CD14-positive monocyte (primary cell): ENCODE data around the gene ZBTB3. TPM values are rescaled to one million over a fixed set of nuclear protein-coding genes. Genes with fewer than 3 reads are reported as not detected.

ENCODE experiments used
- DNase-seq, 3 donors: peaks; one replicate each; pipeline ENCODE4 v3.0.0-alpha.2; 2011 to 2022
- H2AFZ ChIP-seq: 2 replicates; pipeline ENCODE4 v1.6.0; 2012; ENCODE audit warnings: mild to moderate bottlenecking, low read depth, low read length, inconsistent platforms; ENCODE audit not compliant: insufficient read depth, poor library complexity, severe bottlenecking
- H3K27ac ChIP-seq, 2 donors: 1 replicate in 1 of 2; 2 replicates in 1 of 2; pipeline ENCODE4 v1.5.1; 2012 to 2013; ENCODE audit warnings: low read length in 2 of 2, control low read depth in 1 of 2, inconsistent platforms in 1 of 2, low read depth in 1 of 2, mild to moderate bottlenecking in 1 of 2
- H3K27me3 ChIP-seq, 2 donors: one replicate each; pipeline versions ENCODE4 v1.6.0 to v1.6.1; 2011 to 2013; ENCODE audit warnings: low read length in 2 of 2; ENCODE audit not compliant: control insufficient read depth in 2 of 2, insufficient read depth in 2 of 2
- H3K36me3 ChIP-seq, 2 donors: replicated peaks in 1 of 2; 1 replicate in 1 of 2; 2 replicates in 1 of 2; pipeline versions ENCODE4 v1.5.1 to v1.6.1; 2012 to 2013; ENCODE audit warnings: low read length in 2 of 2, control low read depth in 1 of 2, inconsistent platforms in 1 of 2, mild to moderate bottlenecking in 1 of 2; ENCODE audit not compliant: insufficient read depth in 2 of 2, control insufficient read depth in 1 of 2
- H3K4me1 ChIP-seq, 2 donors: 1 replicate in 1 of 2; 2 replicates in 1 of 2; pipeline versions ENCODE4 v1.5.1 to v1.6.1; 2012 to 2013; ENCODE audit warnings: low read length in 2 of 2, control low read depth in 1 of 2, inconsistent platforms in 1 of 2, mild to moderate bottlenecking in 1 of 2, moderate library complexity in 1 of 2; ENCODE audit not compliant: insufficient read depth in 2 of 2, control insufficient read depth in 1 of 2
- H3K4me2 ChIP-seq: replicated peaks from 2 replicates; pipeline ENCODE3; 2012; ENCODE audit warnings: low read length, moderate library complexity, mild to moderate bottlenecking; ENCODE audit not compliant: poor library complexity, severe bottlenecking; ENCODE audit errors: extremely low read depth
- H3K4me3 ChIP-seq, 3 experiments: fragments of 200-600 bp in 1 of 3; sonication (generic) in 1 of 3; replicated peaks in 1 of 3; 1 replicate in 2 of 3; 2 replicates in 1 of 3; pipeline ENCODE4 v1.5.1; 2011 to 2013; ENCODE audit warnings: low read length in 3 of 3, mild to moderate bottlenecking in 3 of 3, control low read depth in 2 of 3, low read depth in 2 of 3, inconsistent platforms in 1 of 3, moderate library complexity in 1 of 3
- H3K79me2 ChIP-seq: 2 replicates; pipeline ENCODE4 v1.6.0; 2012; ENCODE audit warnings: mild to moderate bottlenecking, control low read depth, inconsistent platforms, low read length, moderate library complexity; ENCODE audit not compliant: insufficient read depth
- H3K9ac ChIP-seq: 2 replicates; pipeline ENCODE4 v1.6.0; 2017; ENCODE audit warnings: low read length, mild to moderate bottlenecking; ENCODE audit not compliant: insufficient read depth, poor library complexity, severe bottlenecking
- H3K9me3 ChIP-seq, 2 donors: replicated peaks in 1 of 2; 1 replicate in 1 of 2; 2 replicates in 1 of 2; pipeline versions ENCODE4 v1.5.1 to v1.6.1; 2012 to 2013; ENCODE audit warnings: low read length in 2 of 2, control low read depth in 1 of 2; ENCODE audit not compliant: control insufficient read depth in 1 of 2, insufficient read depth in 1 of 2
- H4K20me1 ChIP-seq: 2 replicates; pipeline ENCODE4 v1.6.0; 2012; ENCODE audit warnings: mild to moderate bottlenecking, low read length, control low read depth, moderate library complexity; ENCODE audit not compliant: insufficient read depth
- H3K27ac Mint-ChIP-seq, 7 donors: one replicate each; pipeline ENCODE4 v1.8.0; 2020; ENCODE audit warnings: mild to moderate bottlenecking in 7 of 7, mixed read lengths in 7 of 7, moderate library complexity in 6 of 7, inconsistent platforms in 2 of 7
- H3K27me3 Mint-ChIP-seq, 3 donors: one replicate each; pipeline ENCODE4 v1.8.0; 2021 to 2022; ENCODE audit warnings: low read depth in 3 of 3, mild to moderate bottlenecking in 3 of 3, mixed read lengths in 3 of 3, moderate library complexity in 3 of 3, inconsistent platforms in 1 of 3
- H3K36me3 Mint-ChIP-seq, 2 donors: one replicate each; pipeline ENCODE4 v1.8.0; 2020; ENCODE audit warnings: mixed read lengths in 2 of 2, inconsistent platforms in 1 of 2, mild to moderate bottlenecking in 1 of 2
- H3K4me1 Mint-ChIP-seq: one replicate; pipeline ENCODE4 v1.8.0; 2020; ENCODE audit warnings: mild to moderate bottlenecking, mixed read lengths
- H3K4me3 Mint-ChIP-seq, 2 donors: one replicate each; pipeline ENCODE4 v1.8.0; 2020; ENCODE audit warnings: mild to moderate bottlenecking in 2 of 2, mixed read lengths in 2 of 2, moderate library complexity in 1 of 2
- H3K9me3 Mint-ChIP-seq, 7 donors: one replicate each; pipeline ENCODE4 v1.8.0; 2020 to 2022; ENCODE audit warnings: mixed read lengths in 7 of 7, mild to moderate bottlenecking in 6 of 7, moderate library complexity in 6 of 7, inconsistent platforms in 2 of 7
- WGBS: methylation state at CpG from one replicate; pipeline ENCODE4 v1.1.5; 2013; ENCODE audit warnings: missing lambda C conversion rate; ENCODE audit not compliant: insufficient coverage; 5-methylcytosine and 5-hydroxymethylcytosine counted together
- intact Hi-C, 2 donors: fragments of 100-400 bp; cut with micrococcal nuclease; formaldehyde crosslinking; loops; one replicate each; pipeline versions ENCODE4 v1.15.0 to v1.15.1; 2023
- polyA plus RNA-seq, 3 donors: library from polyadenylated mRNA; depleted of rRNA in 1 of 3; unstranded in 2 of 3; stranded (reverse) in 1 of 3; fragments of 300-500 nt in 2 of 3; fragments of >200 nt in 1 of 3; fragmentation: Illumina TruSeq in 2 of 3; gene quantifications; 1 replicate in 2 of 3; 2 replicates in 1 of 3; pipeline ENCODE4 v1.2.3, GENCODE V29; 2012 to 2021
- TF ChIP-seq, protein P1 (sequence below): fragments of 200-600 bp; IDR thresholded peaks from one replicate; pipeline ENCODE4 v1.8.0; 2022; ENCODE audit warnings: antibody characterized with exemption, mild to moderate bottlenecking

ZBTB3 gene
- polyA plus RNA-seq, 3 donors, result 1.7 to 4.5 (median 2.0) TPM

DNA sequence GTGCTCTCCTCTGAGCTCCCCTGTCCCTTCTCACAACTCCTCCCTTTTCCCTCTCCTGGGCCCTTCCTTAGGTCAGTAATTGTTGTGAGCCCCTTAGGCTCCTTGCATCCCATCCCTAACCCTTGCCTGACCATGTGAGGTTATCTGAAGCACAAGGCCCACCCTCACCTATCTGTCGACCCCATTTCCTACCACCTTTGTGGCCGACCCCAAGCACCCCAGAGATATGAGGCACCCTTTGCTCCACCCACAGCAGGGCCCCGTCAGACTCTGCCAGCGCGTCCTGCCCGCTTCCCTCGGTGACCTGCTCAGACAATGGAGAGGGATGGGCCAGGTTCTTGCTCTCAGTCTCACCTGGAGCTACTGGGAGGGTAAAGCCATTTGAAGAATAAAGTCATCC lies 45.2 kb downstream of the ZBTB3 start:
- WGBS, result 0% methylated on average over 3 of the region's 7 CpGs

DNA sequence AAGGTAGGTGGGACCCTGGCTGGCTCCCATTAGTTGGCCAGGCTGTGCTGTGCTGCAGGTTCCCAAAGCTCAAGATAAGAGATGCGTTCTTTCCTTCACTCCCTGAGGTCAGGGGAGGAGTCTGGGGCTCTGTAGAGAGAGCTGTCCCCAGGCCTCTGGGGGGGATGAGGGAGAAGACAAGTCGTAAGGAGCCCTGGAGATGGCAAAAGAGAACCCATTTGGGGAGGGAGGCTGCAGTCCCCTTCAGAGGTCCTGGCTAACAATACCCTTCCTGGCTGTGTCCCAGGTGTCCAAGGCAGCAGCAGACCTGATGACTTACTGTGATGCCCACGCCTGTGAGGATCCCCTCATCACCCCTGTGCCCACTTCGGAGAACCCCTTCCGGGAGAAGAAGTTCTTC lies 45.6 kb downstream of the ZBTB3 start:
- 87% methylated on average over 5 of the region's 5 CpGs for WGBS

More for the DNA sequence above, 45.2 kb downstream of the ZBTB3 start:
- Histone ChIP-seq H3K27me3 (no peaks in the 10 kb centered on the region), H3K4me3 (peak overlapping the region; percentile 72 to 91 (median 83)), H3K9me3 (no peaks in the 10 kb centered on the region), H3K79me2 (peaks cover 14% of the 10 kb centered on the region), H3K36me3 (peaks cover 25 to 33% of the 10 kb centered on the region in 2 donors), H2AFZ (peak overlapping the region; percentile 98), H3K4me2 (peak overlapping the region; percentile 96), H3K4me1 (peaks cover 46 to 63% of the 10 kb centered on the region in 2 donors), H3K9ac (peak overlapping the region; percentile 88), H4K20me1 (no peaks in the 10 kb centered on the region), H3K27ac (peak overlapping the region; percentile 95 to 97)
- H3K9me3 Mint-ChIP-seq, result no peaks in the 10 kb centered on the region
- DNase-seq, result no peak
- TF ChIP-seq, protein P1, sequence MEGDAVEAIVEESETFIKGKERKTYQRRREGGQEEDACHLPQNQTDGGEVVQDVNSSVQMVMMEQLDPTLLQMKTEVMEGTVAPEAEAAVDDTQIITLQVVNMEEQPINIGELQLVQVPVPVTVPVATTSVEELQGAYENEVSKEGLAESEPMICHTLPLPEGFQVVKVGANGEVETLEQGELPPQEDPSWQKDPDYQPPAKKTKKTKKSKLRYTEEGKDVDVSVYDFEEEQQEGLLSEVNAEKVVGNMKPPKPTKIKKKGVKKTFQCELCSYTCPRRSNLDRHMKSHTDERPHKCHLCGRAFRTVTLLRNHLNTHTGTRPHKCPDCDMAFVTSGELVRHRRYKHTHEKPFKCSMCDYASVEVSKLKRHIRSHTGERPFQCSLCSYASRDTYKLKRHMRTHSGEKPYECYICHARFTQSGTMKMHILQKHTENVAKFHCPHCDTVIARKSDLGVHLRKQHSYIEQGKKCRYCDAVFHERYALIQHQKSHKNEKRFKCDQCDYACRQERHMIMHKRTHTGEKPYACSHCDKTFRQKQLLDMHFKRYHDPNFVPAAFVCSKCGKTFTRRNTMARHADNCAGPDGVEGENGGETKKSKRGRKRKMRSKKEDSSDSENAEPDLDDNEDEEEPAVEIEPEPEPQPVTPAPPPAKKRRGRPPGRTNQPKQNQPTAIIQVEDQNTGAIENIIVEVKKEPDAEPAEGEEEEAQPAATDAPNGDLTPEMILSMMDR, result no peak
- H3K27me3 Mint-ChIP-seq, result no peaks in the 10 kb centered on the region
- H3K4me1 Mint-ChIP-seq, result peaks cover 50% of the 10 kb centered on the region
- peak overlapping the region; percentile 95 to 99 (median 98) for H3K27ac Mint-ChIP-seq
- H3K36me3 Mint-ChIP-seq, result peaks cover 23 to 32% of the 10 kb centered on the region in 2 donors
- intact Hi-C loops, result loop anchor here (1.0 to 10.0 kb wide), 3 partner anchors 19 to 114 kb away; partner anchors contain the start of genes TUT1 (in 2 of the 2), HNRNPUL2 (in 1 of the 2) and INTS5 (in 1 of the 2)
- H3K4me3 Mint-ChIP-seq, result peak overlapping the region; percentile 87 to 99

More for the DNA sequence above, 45.6 kb downstream of the ZBTB3 start:
- Histone ChIP-seq H3K27me3 (no peaks in the 10 kb centered on the region), H4K20me1 (no peaks in the 10 kb centered on the region), H3K4me1 (peaks cover 50 to 67% of the 10 kb centered on the region in 2 donors), H2AFZ (peak overlapping the region; percentile 98), H3K9ac (peak overlapping the region; percentile 88), H3K36me3 (peaks cover 20 to 29% of the 10 kb centered on the region in 2 donors), H3K27ac (peak overlapping the region in 1 of 2 donors; percentile 97), H3K4me3 (peak overlapping the region in 2 of 3 experiments; percentile 72 to 91), H3K9me3 (no peaks in the 10 kb centered on the region), H3K4me2 (peak overlapping the region; percentile 96), H3K79me2 (peaks cover 14% of the 10 kb centered on the region)
- peak overlapping the region; percentile 87 to 99 for H3K4me3 Mint-ChIP-seq
- H3K27me3 Mint-ChIP-seq, result no peaks in the 10 kb centered on the region
- intact Hi-C loops, result loop anchor here (5.0 to 10.0 kb wide), 2 partner anchors 56 to 114 kb away; partner anchors contain the start of genes TUT1 (in 2 of the 2) and INTS5 (in 1 of the 2)
- peaks cover 51% of the 10 kb centered on the region for H3K4me1 Mint-ChIP-seq
- no peaks in the 10 kb centered on the region for H3K9me3 Mint-ChIP-seq
- peaks cover 19 to 28% of the 10 kb centered on the region in 2 donors for H3K36me3 Mint-ChIP-seq
- no peak for DNase-seq
- TF ChIP-seq, protein P1, result no peak
- H3K27ac Mint-ChIP-seq, result peak overlapping the region in 5 of 7 donors; percentile 95 to 99 (median 98)
